ENCODE results near the gene TADA1. TPM values are rescaled to one million over a fixed set of nuclear protein-coding genes. Genes with fewer than 3 reads are reported as not detected.
"Not testable (repeated sequence)": the region's sequence is repeated elsewhere in the genome, so short reads cannot be mapped to it uniquely, and the experiment has no call there.

The TADA1 gene
- total RNA-seq, 3 donors from 2014 or later (not counting 1 experiment from before 2014, with no cell fraction given), result 11.7 to 13.7 (median 12.5) TPM

- no peaks in the 10 kb centered on the region for H3K36me3 ChIP-seq (ENCODE audit: control insufficient read depth, insufficient read depth, low read length)
- no peak overlapping the region for H3K4me3 ChIP-seq (ENCODE audit: low read length)
- intact Hi-C loops (cut with micrococcal nuclease), result no loop called here
- DNase-seq (peak; percentile 37 to 58), ATAC-seq (peak; percentile 50 to 83 (median 80))
- peaks cover 16% of the 10 kb centered on the region for H3K4me1 ChIP-seq (ENCODE audit: control insufficient read depth, insufficient read depth, low read length)
- H3K27me3 Mint-ChIP-seq (ENCODE audit: low read depth in 2 of 2), result peaks cover 8 to 15% of the 10 kb centered on the region in 2 donors
- peaks cover 22 to 26% of the 10 kb centered on the region in 2 donors for H3K4me1 Mint-ChIP-seq
- TF ChIP-seq CTCF (IDR thresholded peaks at IDR 0.05), result peak; percentile 63
- no peak overlapping the region for H3K27ac Mint-ChIP-seq
- no peak overlapping the region for H3K27ac ChIP-seq (ENCODE audit: low read length)
- H3K4me3 Mint-ChIP-seq, result peak overlapping the region; percentile 40
- H3K9me3 ChIP-seq (ENCODE audit: control insufficient read depth, insufficient read depth, low read length), result no peaks in the 10 kb centered on the region
- no peaks in the 10 kb centered on the region for H3K9me3 Mint-ChIP-seq
- peaks cover 7% of the 10 kb centered on the region for H3K27me3 ChIP-seq (ENCODE audit: control insufficient read depth, insufficient read depth, low read length)
- 22% methylated on average over 44 of the region's 44 CpGs for WGBS (ENCODE audit: insufficient coverage)
- no peaks in the 10 kb centered on the region for H3K36me3 Mint-ChIP-seq
Observed at GRCh38 chr1:166884040-166884642, 8.1 kb upstream of the TADA1 start.

GRCh38 chr1:166882893-166883292, 6.8 kb upstream of the TADA1 start:
- Histone ChIP-seq H3K27me3 (ENCODE audit: control insufficient read depth, insufficient read depth, low read length) (peaks cover 7% of the 10 kb centered on the region), H3K27ac (ENCODE audit: low read length) (no peak overlapping the region), H3K4me1 (ENCODE audit: control insufficient read depth, insufficient read depth, low read length) (peaks cover 16% of the 10 kb centered on the region), H3K36me3 (ENCODE audit: control insufficient read depth, insufficient read depth, low read length) (no peaks in the 10 kb centered on the region), H3K9me3 (ENCODE audit: control insufficient read depth, insufficient read depth, low read length) (no peaks in the 10 kb centered on the region), H3K4me3 (ENCODE audit: low read length) (no peak overlapping the region)
- no CpG with 5 or more reads among the region's 2 CpGs for WGBS (ENCODE audit: insufficient coverage)
- Mint-ChIP-seq H3K4me3 (no peak overlapping the region), H3K36me3 (no peaks in the 10 kb centered on the region), H3K27ac (no peak overlapping the region), H3K9me3 (no peaks in the 10 kb centered on the region), H3K4me1 (peaks cover 22 to 26% of the 10 kb centered on the region in 2 donors), H3K27me3 (ENCODE audit: low read depth in 2 of 2) (peaks cover 8 to 15% of the 10 kb centered on the region in 2 donors)
- intact Hi-C loops (cut with micrococcal nuclease), result no loop called here
- no peak for TF ChIP-seq CTCF (IDR thresholded peaks at IDR 0.05)
- no peak for DNase-seq
- ATAC-seq, result no peak

DNA sequence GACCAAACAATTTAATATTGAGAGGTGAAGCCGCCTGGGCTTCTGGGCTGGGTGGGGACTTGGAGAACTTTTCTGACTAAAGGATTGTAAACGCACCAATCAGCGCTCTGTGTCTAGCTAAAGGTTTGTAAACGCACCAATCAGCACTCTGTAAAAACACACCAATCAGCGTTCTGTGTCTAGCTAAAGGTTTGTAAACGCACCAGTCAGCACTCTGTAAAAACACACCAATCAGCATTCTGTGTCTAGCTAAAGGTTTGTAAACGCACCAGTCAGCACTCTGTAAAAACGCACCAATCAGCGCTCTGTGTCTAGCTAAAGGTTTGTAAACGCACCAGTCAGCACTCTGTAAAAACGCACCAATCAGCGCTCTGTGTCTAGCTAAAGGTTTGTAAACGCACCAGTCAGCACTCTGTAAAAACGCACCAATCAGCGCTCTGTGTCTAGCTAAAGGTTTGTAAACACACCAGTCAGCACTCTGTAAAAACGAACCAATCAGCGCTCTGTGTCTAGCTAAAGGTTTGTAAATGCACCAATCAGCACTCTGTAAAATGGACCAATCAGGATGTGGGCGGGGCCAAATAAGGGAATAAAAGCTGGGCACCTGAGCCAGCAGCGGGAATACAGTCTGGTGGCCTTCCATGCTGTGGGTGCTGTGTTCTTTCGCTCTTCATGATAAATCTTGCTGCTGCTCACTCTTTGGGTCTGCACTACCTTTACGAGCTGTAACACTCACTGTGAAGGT, 2.3 kb upstream of the TADA1 start:
- 99% methylated on average over 13 of the region's 21 CpGs for WGBS (ENCODE audit: insufficient coverage)
- not testable (repeated sequence) for H3K27ac Mint-ChIP-seq; DNase-seq; H3K27me3 Mint-ChIP-seq (ENCODE audit: low read depth in 2 of 2); H3K36me3 Mint-ChIP-seq; H3K36me3 ChIP-seq (ENCODE audit: control insufficient read depth, insufficient read depth, low read length); H3K9me3 ChIP-seq (ENCODE audit: control insufficient read depth, insufficient read depth, low read length); ATAC-seq; H3K4me3 ChIP-seq (ENCODE audit: low read length); H3K4me3 Mint-ChIP-seq; H3K27ac ChIP-seq (ENCODE audit: low read length); H3K27me3 ChIP-seq (ENCODE audit: control insufficient read depth, insufficient read depth, low read length); H3K9me3 Mint-ChIP-seq
- intact Hi-C loops (cut with micrococcal nuclease), result loop anchor here (5.0 kb wide), 1 partner anchor 1059 kb away; the partner anchor contains the start of genes DCAF6 and MPC2
- peaks cover 13% of the 10 kb centered on the region for H3K4me1 ChIP-seq (ENCODE audit: control insufficient read depth, insufficient read depth, low read length)
- peaks cover 21 to 23% of the 10 kb centered on the region in 2 donors for H3K4me1 Mint-ChIP-seq

DNA sequence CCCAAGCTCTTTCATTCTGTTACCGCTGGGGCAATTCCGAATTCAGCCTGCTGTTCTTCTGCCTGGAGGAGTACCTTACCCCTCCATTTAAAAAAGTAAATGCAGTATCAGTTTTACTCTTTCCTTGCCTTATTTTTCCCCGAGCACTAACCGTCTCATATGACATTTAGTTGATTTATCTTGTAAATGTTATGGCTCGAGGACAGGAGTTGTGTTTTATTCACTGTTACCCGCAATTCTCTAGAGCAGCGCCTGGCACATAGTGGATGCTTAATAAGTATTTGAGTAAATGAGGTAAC, 425 bp upstream of the TADA1 start:
- intact Hi-C loops (cut with micrococcal nuclease), result loop anchor here (2.0 to 5.0 kb wide), 2 partner anchors 344 to 1061 kb away; partner anchors contain the start of genes DCAF6, MPC2 and POU2F1
- 0% methylated on average over 5 of the region's 7 CpGs for WGBS (ENCODE audit: insufficient coverage)
- Histone ChIP-seq H3K27me3 (ENCODE audit: control insufficient read depth, insufficient read depth, low read length) (no peaks in the 10 kb centered on the region), H3K4me3 (ENCODE audit: low read length) (peak overlapping the region; percentile 60), H3K36me3 (ENCODE audit: control insufficient read depth, insufficient read depth, low read length) (no peaks in the 10 kb centered on the region), H3K4me1 (ENCODE audit: control insufficient read depth, insufficient read depth, low read length) (peaks cover 13% of the 10 kb centered on the region), H3K27ac (ENCODE audit: low read length) (peak overlapping the region; percentile 32), H3K9me3 (ENCODE audit: control insufficient read depth, insufficient read depth, low read length) (no peaks in the 10 kb centered on the region)
- DNase-seq (no peak), ATAC-seq (no peak)
- peaks cover 0 to 6% of the 10 kb centered on the region in 2 donors for H3K27me3 Mint-ChIP-seq (ENCODE audit: low read depth in 2 of 2)
- H3K9me3 Mint-ChIP-seq, result no peaks in the 10 kb centered on the region
- peak overlapping the region; percentile 99 for H3K4me3 Mint-ChIP-seq
- no peaks in the 10 kb centered on the region for H3K36me3 Mint-ChIP-seq
- peaks cover 23 to 35% of the 10 kb centered on the region in 2 donors for H3K4me1 Mint-ChIP-seq
- peak overlapping the region; percentile 91 to 93 for H3K27ac Mint-ChIP-seq
- TF ChIP-seq CTCF (IDR thresholded peaks at IDR 0.05), result no peak

All from natural killer cell (primary cell).